Suppressor macrophage (primary cell): ENCODE results near the gene MAPK12.
A peak's percentile ranks its signal among the peaks of the same experiment; 100 is the strongest.

ENCODE experiments used
- DNase-seq, 4 experiments: peaks; one replicate each; pipeline ENCODE4 v3.0.0-alpha.2; 2020 to 2022

MAPK12 gene

GRCh38 chr22:50232481-50233151 lies 28.9 kb downstream of the MAPK12 start:
- no peak for DNase-seq

- no peak for DNase-seq
Measured at GRCh38 chr22:50229370-50229769, 32.1 kb downstream of the MAPK12 start.

- no peak for DNase-seq
Measured at GRCh38 chr22:50228366-50228765, 33.1 kb downstream of the MAPK12 start.

GRCh38 chr22:50227579-50228215 lies 33.8 kb downstream of the MAPK12 start:
- DNase-seq: no peak

- no peak for DNase-seq
Measured at GRCh38 chr22:50226875-50227165, 34.7 kb downstream of the MAPK12 start.

GRCh38 chr22:50226063-50226874 lies 35.2 kb downstream of the MAPK12 start:
- DNase-seq: no peak

GRCh38 chr22:50225200-50225969 lies 36.1 kb downstream of the MAPK12 start:
- no peak for DNase-seq

GRCh38 chr22:50224071-50224470 lies 37.4 kb downstream of the MAPK12 start:
- DNase-seq: no peak

GRCh38 chr22:50222508-50222907 lies 39.0 kb downstream of the MAPK12 start:
- no peak for DNase-seq

GRCh38 chr22:50221410-50222300 lies 39.8 kb downstream of the MAPK12 start:
- DNase-seq: no peak

GRCh38 chr22:50220603-50221409 lies 40.7 kb downstream of the MAPK12 start:
- no peak for DNase-seq

- no peak for DNase-seq
Measured at GRCh38 chr22:50219800-50220602, 41.5 kb downstream of the MAPK12 start.

- peak; percentile 40 to 71 (median 51) for DNase-seq
Measured at GRCh38 chr22:50218996-50219727, 42.3 kb downstream of the MAPK12 start.

GRCh38 chr22:50218153-50218995 lies 43.1 kb downstream of the MAPK12 start:
- DNase-seq: no peak

- no peak for DNase-seq
Measured at GRCh38 chr22:50217543-50218152, 43.8 kb downstream of the MAPK12 start.

GRCh38 chr22:50216684-50217520 lies 44.6 kb downstream of the MAPK12 start:
- no peak for DNase-seq

GRCh38 chr22:50216055-50216683 lies 45.3 kb downstream of the MAPK12 start:
- no peak for DNase-seq
